SK-N-SH (cell line): ENCODE data around the gene SCN9A. TPM values are rescaled to one million over a fixed set of nuclear protein-coding genes. Genes with fewer than 3 reads are reported as not detected.

Source experiments
- CTCF ChIA-PET: fragments of 300-600, 350-600 bp; formaldehyde crosslinking; extraction: SDS; loops from one replicate; lab custom pipeline; 2021; lab: Yijun Ruan, JAX
- POLR2A ChIA-PET: fragments of 350-600 bp; sonication (Branson Sonifier 250); formaldehyde crosslinking; extraction: SDS; loops from one replicate; lab custom pipeline; 2020; ENCODE audit warnings: antibody characterized with exemption, inconsistent platforms; lab: Yijun Ruan, JAX
- DNase-seq: peaks from one replicate; pipeline ENCODE4 v3.0.0; 2012
- H2AFZ ChIP-seq: fragments of 200-600 bp; sonication (generic); 2 replicates; pipeline ENCODE4 v1.8.1; 2016; ENCODE audit warnings: antibody characterized with exemption, mild to moderate bottlenecking, low read depth
- H3F3A ChIP-seq: fragments of 200-600 bp; sonication (generic); replicated peaks from 2 replicates; pipeline ENCODE3; 2016; ENCODE audit warnings: antibody characterized with exemption, mild to moderate bottlenecking; ENCODE audit not compliant: insufficient read depth
- H3K27ac ChIP-seq, 2 experiments: fragments of 200-500 bp in 1 of 2; fragments of 200-600 bp in 1 of 2; sonication (Bioruptor generic) in 1 of 2; sonication (generic), shearing (Covaris generic) in 1 of 2; 2 replicates each; pipeline versions ENCODE4 v1.5.1 to v1.6.1; 2014 to 2016; ENCODE audit warnings: low read depth in 2 of 2, inconsistent platforms in 1 of 2, low read length in 1 of 2, mild to moderate bottlenecking in 1 of 2, mixed read lengths in 1 of 2
- H3K27me3 ChIP-seq: fragments of 200-600 bp; sonication (generic), shearing (Covaris generic); 2 replicates; pipeline ENCODE4 v1.6.1; 2016; ENCODE audit warnings: mixed run types; ENCODE audit not compliant: insufficient read depth
- H3K36me3 ChIP-seq, 2 experiments: fragments of 200-500 bp in 1 of 2; fragments of 200-600 bp in 1 of 2; sonication (Bioruptor generic) in 1 of 2; sonication (generic) in 1 of 2; replicated peaks in 1 of 2; 2 replicates each; pipeline versions ENCODE3 to v1.5.1; 2014 to 2016; ENCODE audit warnings: low read length in 1 of 2, mild to moderate bottlenecking in 1 of 2; ENCODE audit not compliant: insufficient read depth in 2 of 2, control insufficient read depth in 1 of 2
- H3K4me1 ChIP-seq, 2 experiments: fragments of 200-500 bp in 1 of 2; fragments of 200-600 bp in 1 of 2; sonication (Bioruptor generic) in 1 of 2; sonication (generic), shearing (Covaris generic) in 1 of 2; 2 replicates each; pipeline versions ENCODE4 v1.5.1 to v1.6.1; 2014 to 2016; ENCODE audit warnings: low read depth in 1 of 2, low read length in 1 of 2, mixed run types in 1 of 2; ENCODE audit not compliant: insufficient read depth in 2 of 2, control insufficient read depth in 1 of 2
- H3K4me2 ChIP-seq: fragments of 200-600 bp; sonication (generic), shearing (Covaris generic); 2 replicates; pipeline ENCODE4 v1.6.1; 2017; ENCODE audit warnings: mixed run types
- H3K4me3 ChIP-seq, 2 experiments: fragments of 200-500 bp in 1 of 2; fragments of 200-600 bp in 1 of 2; sonication (Bioruptor generic) in 1 of 2; sonication (generic), shearing (Covaris generic) in 1 of 2; 2 replicates each; pipeline versions ENCODE4 v1.5.1 to v1.8.1; 2014 to 2016; ENCODE audit warnings: low read depth in 2 of 2, inconsistent platforms in 1 of 2, low read length in 1 of 2, mild to moderate bottlenecking in 1 of 2, mixed read lengths in 1 of 2, moderate library complexity in 1 of 2
- H3K79me2 ChIP-seq: fragments of 200-600 bp; sonication (generic); 2 replicates; pipeline ENCODE4 v1.8.1; 2017; ENCODE audit warnings: mild to moderate bottlenecking; ENCODE audit not compliant: insufficient read depth
- H3K9ac ChIP-seq: fragments of 200-600 bp; sonication (generic); 2 replicates; pipeline ENCODE4 v1.6.1; 2017; ENCODE audit warnings: mixed run types
- H3K9me2 ChIP-seq: fragments of 200-600 bp; sonication (generic); 2 replicates; pipeline ENCODE4 v1.6.1; 2017; ENCODE audit warnings: mixed run types
- H3K9me3 ChIP-seq: fragments of 200-600 bp; sonication (generic); 2 replicates; pipeline ENCODE4 v1.6.1; 2017; ENCODE audit warnings: mixed run types, mild to moderate bottlenecking, moderate library complexity
- H4K20me1 ChIP-seq: fragments of 200-600 bp; sonication (generic); 2 replicates; pipeline ENCODE4 v1.6.1; 2017; ENCODE audit warnings: mild to moderate bottlenecking, mixed run types; ENCODE audit not compliant: insufficient read depth
- CHD2 ChIP-seq: fragments of 150-350 bp; IDR thresholded peaks from 2 replicates; pipeline ENCODE4 v1.6.1; 2018; ENCODE audit warnings: low read length; ENCODE audit not compliant: partially characterized antibody
- ELF1 ChIP-seq: IDR thresholded peaks from 2 replicates; pipeline ENCODE4 v1.4.0; 2012
- EP300 ChIP-seq, 2 experiments: IDR thresholded peaks; 2 replicates each; pipeline versions ENCODE4 v1.4.0 to v1.6.1; 2012; ENCODE audit warnings: borderline replicate concordance in 1 of 2, low read depth in 1 of 2, low read length in 1 of 2
- FOSL2 ChIP-seq: IDR thresholded peaks from 2 replicates; pipeline ENCODE4 v1.4.0; 2012; ENCODE audit warnings: low read depth, mild to moderate bottlenecking, moderate library complexity, borderline replicate concordance
- FOXJ3 ChIP-seq: sonication (generic); formaldehyde crosslinking; IDR thresholded peaks from 2 replicates; pipeline ENCODE4 v1.5.1; 2020; ENCODE audit warnings: mild to moderate bottlenecking, missing genetic modification reagents
- FOXM1 ChIP-seq: IDR thresholded peaks from 2 replicates; pipeline ENCODE4 v1.4.0; 2012; ENCODE audit warnings: low read depth, mild to moderate bottlenecking
- GABPA ChIP-seq: IDR thresholded peaks from 2 replicates; pipeline ENCODE4 v1.4.0; 2012; ENCODE audit warnings: low read depth, mild to moderate bottlenecking
- MEF2A ChIP-seq: IDR thresholded peaks from 2 replicates; pipeline ENCODE4 v1.4.0; 2012; ENCODE audit warnings: low read depth, borderline replicate concordance
- MXI1 ChIP-seq: IDR thresholded peaks from 2 replicates; pipeline ENCODE4 v1.6.1; 2012; ENCODE audit warnings: mild to moderate bottlenecking, low read depth, low read length, improper control_type of control experiment
- NFIC ChIP-seq: IDR thresholded peaks from 2 replicates; pipeline ENCODE4 v1.4.0; 2012; ENCODE audit warnings: borderline replicate concordance
- POLR2AphosphoS5 ChIP-seq: IDR thresholded peaks from 2 replicates; pipeline ENCODE4 v1.6.1; 2012; ENCODE audit warnings: low read depth, low read length
- RCOR1 ChIP-seq: fragments of 150-350 bp; IDR thresholded peaks from 2 replicates; pipeline ENCODE4 v1.6.1; 2017; ENCODE audit warnings: antibody characterized with exemption, low read length
- RXRA ChIP-seq: IDR thresholded peaks from 2 replicates; pipeline ENCODE4 v1.4.0; 2012; ENCODE audit warnings: low read depth, mild to moderate bottlenecking, borderline replicate concordance
- TAF1 ChIP-seq: IDR thresholded peaks from 2 replicates; pipeline ENCODE4 v1.6.1; 2012; ENCODE audit warnings: low read depth, mild to moderate bottlenecking, low read length, moderate library complexity, borderline replicate concordance
- TEAD4 ChIP-seq: IDR thresholded peaks from 2 replicates; pipeline ENCODE4 v1.4.0; 2012; ENCODE audit warnings: mild to moderate bottlenecking, borderline replicate concordance; ENCODE audit not compliant: insufficient read depth
- YY1 ChIP-seq: IDR thresholded peaks from 2 replicates; pipeline ENCODE4 v1.4.0; 2012; ENCODE audit warnings: low read depth, mild to moderate bottlenecking
- WGBS: methylation state at CpG from one replicate; pipeline ENCODE4 v1.1.6; 2017; ENCODE audit warnings: low lambda C conversion rate; 5-methylcytosine and 5-hydroxymethylcytosine counted together
- polyA plus RNA-seq, 3 experiments: library from polyadenylated mRNA; depleted of rRNA; stranded (reverse); fragments of >200 nt; gene quantifications; 2 replicates each; pipeline ENCODE4 v1.2.3, GENCODE V29; 2012
- TF ChIP-seq, protein P1 (sequence below): fragments of 150-350 bp; IDR thresholded peaks from 2 replicates; pipeline ENCODE4 v1.6.1; 2016; ENCODE audit warnings: mild to moderate bottlenecking, low read depth, low read length
- TF ChIP-seq, protein P2 (sequence below): IDR thresholded peaks from 2 replicates; pipeline ENCODE4 v1.4.0; 2012; ENCODE audit warnings: low read depth, borderline replicate concordance
- TF ChIP-seq, protein P3 (sequence below): fragments of 150-350 bp; IDR thresholded peaks from 2 replicates; pipeline ENCODE4 v1.6.1; 2017; ENCODE audit warnings: antibody characterized with exemption, low read length, low read depth, borderline replicate concordance

Gene SCN9A
- polyA plus RNA-seq, 1 of the 3 experiments (the other 2 are of a cell fraction), result 5.9 TPM

DNA sequence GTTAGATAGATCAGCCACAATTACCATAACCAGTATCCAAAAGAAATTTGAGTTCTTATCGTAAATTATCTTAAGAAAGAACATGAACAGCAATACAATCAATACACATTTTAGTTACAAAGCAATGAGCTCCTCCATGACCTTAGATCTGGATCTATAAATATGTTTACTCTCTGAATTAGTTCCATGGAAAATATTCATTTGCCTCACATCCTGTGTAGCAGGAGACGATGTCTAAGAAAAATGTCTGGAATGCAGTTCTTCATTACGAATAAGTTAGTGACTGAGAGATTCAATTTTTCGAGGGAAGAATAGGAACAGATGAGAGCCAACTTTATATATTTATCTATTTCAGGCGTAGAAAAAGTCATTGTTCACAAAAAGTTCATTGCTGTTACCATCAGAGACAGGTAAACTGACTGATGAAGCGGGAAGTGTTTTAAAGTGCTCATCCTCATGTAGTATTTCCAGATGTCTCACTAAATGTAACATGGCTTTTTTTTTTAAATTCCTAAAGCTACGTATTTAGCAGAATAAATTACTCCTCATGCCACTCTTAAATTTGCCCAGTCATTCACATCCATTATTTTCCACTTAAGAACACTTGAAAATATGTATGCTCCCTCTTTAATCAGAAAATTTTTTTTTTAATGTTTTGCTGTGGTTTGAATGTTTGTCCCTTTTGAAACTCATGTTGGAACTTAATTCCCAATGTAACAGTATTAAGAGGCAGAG, 141.5 kb downstream of the SCN9A start (continued):
- TF ChIP-seq YY1 (no peak), GABPA (no peak), FOXJ3 (CRISPR knock-in tag) (no peak), FOSL2 (peak; percentile 35), CHD2 (no peak), TEAD4 (peak; percentile 77), RXRA (no peak)
- TF ChIP-seq, protein P1, sequence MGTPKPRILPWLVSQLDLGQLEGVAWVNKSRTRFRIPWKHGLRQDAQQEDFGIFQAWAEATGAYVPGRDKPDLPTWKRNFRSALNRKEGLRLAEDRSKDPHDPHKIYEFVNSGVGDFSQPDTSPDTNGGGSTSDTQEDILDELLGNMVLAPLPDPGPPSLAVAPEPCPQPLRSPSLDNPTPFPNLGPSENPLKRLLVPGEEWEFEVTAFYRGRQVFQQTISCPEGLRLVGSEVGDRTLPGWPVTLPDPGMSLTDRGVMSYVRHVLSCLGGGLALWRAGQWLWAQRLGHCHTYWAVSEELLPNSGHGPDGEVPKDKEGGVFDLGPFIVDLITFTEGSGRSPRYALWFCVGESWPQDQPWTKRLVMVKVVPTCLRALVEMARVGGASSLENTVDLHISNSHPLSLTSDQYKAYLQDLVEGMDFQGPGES, result no peak
- TF ChIP-seq, protein P2, sequence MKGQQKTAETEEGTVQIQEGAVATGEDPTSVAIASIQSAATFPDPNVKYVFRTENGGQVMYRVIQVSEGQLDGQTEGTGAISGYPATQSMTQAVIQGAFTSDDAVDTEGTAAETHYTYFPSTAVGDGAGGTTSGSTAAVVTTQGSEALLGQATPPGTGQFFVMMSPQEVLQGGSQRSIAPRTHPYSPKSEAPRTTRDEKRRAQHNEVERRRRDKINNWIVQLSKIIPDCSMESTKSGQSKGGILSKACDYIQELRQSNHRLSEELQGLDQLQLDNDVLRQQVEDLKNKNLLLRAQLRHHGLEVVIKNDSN, result no peak
- TF ChIP-seq, all 33 proteins: peak for 6

DNA sequence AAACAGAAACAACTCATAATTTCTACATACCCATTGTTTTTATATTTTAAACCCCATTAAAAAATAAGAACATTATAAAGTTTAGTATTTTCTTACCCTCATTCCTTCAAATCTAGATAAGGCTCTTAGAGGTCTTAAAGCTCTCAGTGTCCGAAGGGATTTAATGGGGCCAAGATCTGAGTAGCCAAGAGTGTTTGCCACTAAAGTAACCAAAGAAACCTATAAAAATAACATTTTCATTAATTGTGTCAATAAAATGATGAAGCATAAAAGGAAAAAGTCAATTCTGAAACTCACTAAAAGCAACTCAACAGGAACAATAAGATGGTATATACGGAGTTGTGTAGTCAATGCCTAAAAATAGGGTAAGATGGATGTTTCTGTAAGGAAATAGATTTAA, 142.5 kb downstream of the SCN9A start:
- Histone ChIP-seq H4K20me1 (no peaks in the 10 kb centered on the region), H3K27me3 (no peaks in the 10 kb centered on the region), H3K4me2 (no peak overlapping the region), H3K9me3 (no peaks in the 10 kb centered on the region), H2AFZ (peak overlapping the region; percentile 31; the same call in 1 of the 2 replicates), H3K36me3 (peaks cover 0 to 7% of the 10 kb centered on the region in 2 experiments), H3K4me1 (peaks cover 0 to 7% of the 10 kb centered on the region in 2 experiments; a peak in 2 of 4 replicates), H3K9ac (no peak overlapping the region; the same call in 1 of the 2 replicates), H3F3A (peaks cover 21% of the 10 kb centered on the region), H3K4me3 (no peak overlapping the region), H3K27ac (peak overlapping the region in 1 of 2 experiments; percentile 87; a peak in 3 of 4 replicates), H3K9me2 (no peaks in the 10 kb centered on the region), H3K79me2 (no peaks in the 10 kb centered on the region; the same call in 1 of the 2 replicates)
- TF ChIP-seq NFIC, result no peak
- TF ChIP-seq EP300 (IDR thresholded peaks at IDR 0.05; ENCODE audit: borderline replicate concordance in 1 of 2, low read depth in 1 of 2, low read length in 1 of 2), result no peak
- no peak for TF ChIP-seq POLR2AphosphoS5
- TF ChIP-seq, protein P3, sequence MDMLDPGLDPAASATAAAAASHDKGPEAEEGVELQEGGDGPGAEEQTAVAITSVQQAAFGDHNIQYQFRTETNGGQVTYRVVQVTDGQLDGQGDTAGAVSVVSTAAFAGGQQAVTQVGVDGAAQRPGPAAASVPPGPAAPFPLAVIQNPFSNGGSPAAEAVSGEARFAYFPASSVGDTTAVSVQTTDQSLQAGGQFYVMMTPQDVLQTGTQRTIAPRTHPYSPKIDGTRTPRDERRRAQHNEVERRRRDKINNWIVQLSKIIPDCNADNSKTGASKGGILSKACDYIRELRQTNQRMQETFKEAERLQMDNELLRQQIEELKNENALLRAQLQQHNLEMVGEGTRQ, result no peak
- no peak for TF ChIP-seq FOXM1
- no peak for TF ChIP-seq MEF2A
- TF ChIP-seq RCOR1, result no peak
- no peak for TF ChIP-seq TAF1
- no peak for TF ChIP-seq ELF1
- no peak for TF ChIP-seq MXI1
- no peak for DNase-seq
- 99% methylated on average over 2 of the region's 2 CpGs for WGBS
- ChIA-PET CTCF (no interaction called here), POLR2A (no interaction called here)
